M059J (cell line): ENCODE results near the gene TUG1. TPM values are rescaled to one million over a fixed set of nuclear protein-coding genes. Genes with fewer than 3 reads are reported as not detected.

Source experiments
- DNase-seq: peaks from one replicate; pipeline ENCODE4 v3.0.0-alpha.2; 2012; ENCODE audit warnings: low read depth
- total RNA-seq: library from RNA; depleted of rRNA; stranded (reverse); fragments of >200 nt; shearing (Covaris generic); gene quantifications from 2 replicates; pipeline ENCODE4 v1.2.3, GENCODE V29; 2014; rRNA removed

Gene TUG1
- total RNA-seq, 1 experiment from 2014 or later: 66.4 TPM

DNA sequence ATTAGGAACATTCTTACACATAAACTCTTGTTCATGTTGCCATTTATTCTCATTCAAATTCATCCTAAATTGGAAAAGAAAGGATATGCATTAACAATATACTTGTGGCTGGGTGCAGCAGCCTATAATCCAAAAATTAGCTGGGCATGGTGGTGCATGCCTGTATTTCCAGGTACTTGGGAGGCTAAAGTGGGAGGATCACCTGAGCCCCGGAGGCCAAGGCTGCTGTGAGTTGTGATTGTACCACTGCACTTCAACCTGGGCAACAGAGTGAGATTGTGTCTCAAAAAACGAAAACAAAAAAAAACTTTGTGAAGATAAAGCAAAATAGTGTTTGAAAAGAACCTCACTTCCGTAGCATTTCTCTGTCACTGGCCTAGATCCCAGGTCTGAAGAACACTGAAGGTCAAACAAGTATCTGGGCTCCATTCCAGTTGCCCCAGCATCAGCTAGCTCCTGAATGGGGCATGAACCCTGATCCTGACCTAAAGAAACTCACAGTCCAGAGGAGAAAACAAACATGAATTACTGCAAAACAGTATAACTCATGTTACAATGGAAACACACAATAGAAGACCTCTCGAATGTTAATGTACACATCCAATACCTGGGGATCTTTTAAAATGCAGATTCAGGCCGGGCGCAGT, 32.2 kb downstream of the TUG1 start:
- no peak for DNase-seq

- no peak for DNase-seq
Measured at GRCh38 chr22:31005535-31005934, 36.5 kb downstream of the TUG1 start.

DNA sequence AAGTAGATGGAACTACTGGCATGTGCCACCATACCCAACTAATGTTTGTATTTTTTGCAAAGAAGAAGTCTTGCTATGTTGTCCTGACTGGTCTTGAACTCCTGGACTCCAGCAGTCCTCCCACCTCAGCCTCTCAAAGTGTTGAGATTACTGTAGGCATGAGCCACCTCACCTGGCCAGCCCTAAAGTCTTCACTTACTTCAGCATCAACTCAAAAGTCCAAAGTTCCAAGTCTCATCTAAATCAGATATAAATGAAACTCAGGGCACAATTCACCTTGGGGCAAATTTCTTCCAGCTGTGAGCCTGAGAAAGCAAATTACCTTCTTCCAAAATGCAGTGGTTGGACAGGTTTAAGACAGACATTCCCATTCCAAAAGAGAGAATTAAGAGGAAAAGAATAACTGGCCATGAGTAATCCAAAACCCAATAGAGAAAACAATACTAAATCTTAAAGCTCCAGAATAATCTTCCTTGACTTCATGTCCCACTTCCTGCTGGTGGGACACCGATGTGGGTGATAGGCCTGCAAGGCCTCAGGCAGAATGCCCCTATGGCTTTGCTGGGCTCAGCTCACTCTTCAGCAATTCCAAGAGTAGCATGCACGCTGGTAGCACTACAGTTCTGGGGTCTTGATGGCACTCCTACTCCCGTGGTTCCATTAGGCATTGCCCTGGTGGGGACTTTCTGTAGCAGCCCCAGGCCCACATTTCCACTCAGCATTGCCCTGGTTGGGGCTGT, 50.3 kb downstream of the TUG1 start:
- DNase-seq: no peak

DNA sequence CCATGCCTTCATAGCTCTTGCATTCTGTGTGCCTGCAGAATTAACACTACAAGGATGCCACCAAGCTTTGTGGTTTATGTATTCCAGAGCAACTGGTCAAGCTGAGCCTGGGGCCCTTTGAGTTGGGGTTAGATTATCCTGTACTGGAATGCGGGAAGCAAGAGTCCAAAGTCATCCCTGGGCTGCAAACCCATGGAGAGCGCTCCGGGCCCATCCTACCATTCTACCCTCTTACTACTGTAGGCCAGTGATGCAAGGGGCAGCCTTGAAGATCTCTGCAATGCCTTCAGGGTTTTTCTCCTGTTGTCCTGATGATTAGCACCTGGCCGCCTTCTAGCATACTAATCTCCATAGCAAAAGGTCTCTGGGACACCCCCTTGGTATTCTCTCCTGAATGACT, 51.3 kb downstream of the TUG1 start:
- DNase-seq: no peak

GRCh38 chr22:31022516-31022915, 53.5 kb downstream of the TUG1 start:
- DNase-seq: no peak

Other genes with a start within 250 kb of the TUG1 start
- gene MORC2, start 491 bp upstream of the TUG1 start, total RNA-seq: 7.8 and 21.6 TPM in 2 replicates
- gene SMTN, start 112.1 kb downstream of the TUG1 start, total RNA-seq: 51.2 and 53.2 TPM in 2 replicates
- gene SELENOM, start 138.3 kb downstream of the TUG1 start, total RNA-seq: 6.0 and 8.8 TPM in 2 replicates
- gene INPP5J, start 153.7 kb downstream of the TUG1 start, total RNA-seq: 0.49 TPM in 1 of 2 replicates, not detected in the other
- not detected in 2 replicates for gene PLA2G3, start 171.2 kb downstream of the TUG1 start, total RNA-seq
- 19.8 and 21.8 TPM in 2 replicates for gene RNF185, start 190.9 kb downstream of the TUG1 start, total RNA-seq
- 5.5 and 6.8 TPM in 2 replicates for gene LIMK2, start 243.0 kb downstream of the TUG1 start, total RNA-seq